Cardiac muscle cell (in vitro differentiated cells and primary cell): Measurements from ENCODE around the gene JPT2. TPM values are rescaled to one million over a fixed set of nuclear protein-coding genes. Genes with fewer than 3 reads are reported as not detected.

ENCODE experiments used
- DNase-seq, 2 donors: peaks; one replicate each; pipeline versions ENCODE4 v3.0.0 to v3.0.0-alpha.2; 2010 to 2017; ENCODE audit warnings: low read depth in 1 of 2, low spot score in 1 of 2
- H3K27ac ChIP-seq: fragments of 200-600 bp; sonication (generic); 2 replicates; pipeline ENCODE4 v1.5.1; 2016
- H3K27me3 ChIP-seq: fragments of 200-600 bp; sonication (generic); 2 replicates; pipeline ENCODE4 v1.6.0; 2016; ENCODE audit warnings: control low read depth
- H3K36me3 ChIP-seq: fragments of 200-600 bp; sonication (generic); 2 replicates; pipeline ENCODE4 v1.5.1; 2016; ENCODE audit warnings: control low read depth
- H3K4me1 ChIP-seq: fragments of 200-600 bp; sonication (generic); 2 replicates; pipeline ENCODE4 v1.8.1; 2017; ENCODE audit warnings: low read depth, mild to moderate bottlenecking, mixed run types
- H3K4me3 ChIP-seq: fragments of 200-600 bp; sonication (generic); 2 replicates; pipeline ENCODE4 v1.5.1; 2016; ENCODE audit warnings: mild to moderate bottlenecking
- H3K9me3 ChIP-seq: fragments of 200-600 bp; sonication (generic); 2 replicates; pipeline ENCODE4 v1.5.1; 2017; ENCODE audit warnings: low read depth, mild to moderate bottlenecking, control low read depth
- CTCF ChIP-seq: IDR thresholded peaks from 2 replicates; pipeline ENCODE4 v1.5.1; 2012; ENCODE audit warnings: low read depth, mild to moderate bottlenecking, low read length
- polyA plus RNA-seq: library from polyadenylated mRNA; unstranded; fragments of >200 nt; fragmentation: Nextera tagmentation; extraction: Ambion mirVana; gene quantifications from 2 replicates; pipeline ENCODE4 v1.2.1, GENCODE V29; 2016
- total RNA-seq: library from RNA; depleted of rRNA; stranded (reverse); fragments of >200 nt; gene quantifications from 2 replicates; pipeline ENCODE4 v1.2.3, GENCODE V29; 2016

The JPT2 gene
- total and polyA plus RNA-seq, 2 experiments from 2014 or later = 10.0 to 34.5 TPM

GRCh38 chr16:1681032-1681431 lies 3.0 kb downstream of the JPT2 start:
- Histone ChIP-seq H3K27ac (no peak overlapping the region), H3K4me3 (no peak overlapping the region), H3K4me1 (peaks cover 4% of the 10 kb centered on the region), H3K9me3 (no peaks in the 10 kb centered on the region), H3K27me3 (no peaks in the 10 kb centered on the region), H3K36me3 (peaks cover 6% of the 10 kb centered on the region)
- no peak for DNase-seq
- no peak for TF ChIP-seq CTCF

- Histone ChIP-seq H3K4me3 (no peak overlapping the region), H3K27ac (no peak overlapping the region), H3K36me3 (peaks cover 22% of the 10 kb centered on the region), H3K9me3 (no peaks in the 10 kb centered on the region), H3K4me1 (no peaks in the 10 kb centered on the region), H3K27me3 (no peaks in the 10 kb centered on the region)
- TF ChIP-seq CTCF = no peak
- no peak for DNase-seq
Observed at GRCh38 chr16:1687427-1688316, 9.6 kb downstream of the JPT2 start.

GRCh38 chr16:1688807-1689560 lies 10.9 kb downstream of the JPT2 start:
- Histone ChIP-seq H3K4me3 (no peak overlapping the region), H3K27ac (no peak overlapping the region), H3K4me1 (no peaks in the 10 kb centered on the region), H3K9me3 (no peaks in the 10 kb centered on the region), H3K27me3 (no peaks in the 10 kb centered on the region), H3K36me3 (peaks cover 28% of the 10 kb centered on the region)
- TF ChIP-seq CTCF = no peak
- peak in 1 of 2 donors; percentile 58 for DNase-seq

GRCh38 chr16:1689853-1690252 lies 11.8 kb downstream of the JPT2 start:
- Histone ChIP-seq H3K9me3 (no peaks in the 10 kb centered on the region), H3K36me3 (peaks cover 35% of the 10 kb centered on the region), H3K27ac (no peak overlapping the region), H3K4me1 (no peaks in the 10 kb centered on the region), H3K4me3 (no peak overlapping the region), H3K27me3 (no peaks in the 10 kb centered on the region)
- DNase-seq = no peak
- TF ChIP-seq CTCF = no peak

GRCh38 chr16:1690810-1691209 lies 12.7 kb downstream of the JPT2 start:
- no peak overlapping the region for H3K4me3 ChIP-seq
- peaks cover 39% of the 10 kb centered on the region for H3K36me3 ChIP-seq
- no peaks in the 10 kb centered on the region for H3K9me3 ChIP-seq
- H3K27me3 ChIP-seq = no peaks in the 10 kb centered on the region
- H3K27ac ChIP-seq = no peak overlapping the region
- DNase-seq = no peak
- H3K4me1 ChIP-seq = no peaks in the 10 kb centered on the region
- no peak for TF ChIP-seq CTCF
